Immature natural killer cell (primary cell): ENCODE measurements around the gene ATP8B4. TPM values are rescaled to one million over a fixed set of nuclear protein-coding genes. Genes with fewer than 3 reads are reported as not detected.
A peak's percentile ranks its signal among the peaks of the same experiment; 100 is the strongest.

Source experiments
- DNase-seq, 3 donors: peaks; one replicate each; pipeline ENCODE4 v3.0.0; 2022; ENCODE audit warnings: mixed read lengths in 1 of 3
- H3K27ac Mint-ChIP-seq, 6 donors: one replicate each; pipeline ENCODE4 v1.8.0; 2020; ENCODE audit warnings: mixed read lengths in 6 of 6, mild to moderate bottlenecking in 5 of 6, inconsistent platforms in 4 of 6, moderate library complexity in 3 of 6
- H3K27me3 Mint-ChIP-seq, 3 donors: one replicate each; pipeline ENCODE4 v1.8.0; 2020 to 2021; ENCODE audit warnings: low read depth in 3 of 3, mild to moderate bottlenecking in 3 of 3, mixed read lengths in 3 of 3, moderate library complexity in 3 of 3, inconsistent platforms in 1 of 3
- H3K36me3 Mint-ChIP-seq, 3 donors: one replicate each; pipeline ENCODE4 v1.8.0; 2020; ENCODE audit warnings: mixed read lengths in 3 of 3, inconsistent platforms in 2 of 3, mild to moderate bottlenecking in 2 of 3
- H3K4me1 Mint-ChIP-seq, 2 donors: one replicate each; pipeline ENCODE4 v1.8.0; 2020; ENCODE audit warnings: inconsistent platforms in 2 of 2, mild to moderate bottlenecking in 2 of 2, mixed read lengths in 2 of 2, moderate library complexity in 1 of 2
- H3K4me3 Mint-ChIP-seq, 5 donors: one replicate each; pipeline ENCODE4 v1.8.0; 2020; ENCODE audit warnings: mild to moderate bottlenecking in 5 of 5, mixed read lengths in 5 of 5, inconsistent platforms in 3 of 5, moderate library complexity in 3 of 5
- H3K9me3 Mint-ChIP-seq, 6 donors: one replicate each; pipeline ENCODE4 v1.8.0; 2020; ENCODE audit warnings: mild to moderate bottlenecking in 6 of 6, mixed read lengths in 6 of 6, inconsistent platforms in 4 of 6, moderate library complexity in 3 of 6
- polyA plus RNA-seq, 3 donors: library from polyadenylated mRNA; unstranded; fragments of 300-500 nt; fragmentation: Illumina TruSeq; gene quantifications; one replicate each; pipeline ENCODE4 v1.2.3, GENCODE V29; 2021

ATP8B4 gene
- polyA plus RNA-seq, 3 donors from 2014 or later = 10.8 to 22.7 (median 18.5) TPM

DNA sequence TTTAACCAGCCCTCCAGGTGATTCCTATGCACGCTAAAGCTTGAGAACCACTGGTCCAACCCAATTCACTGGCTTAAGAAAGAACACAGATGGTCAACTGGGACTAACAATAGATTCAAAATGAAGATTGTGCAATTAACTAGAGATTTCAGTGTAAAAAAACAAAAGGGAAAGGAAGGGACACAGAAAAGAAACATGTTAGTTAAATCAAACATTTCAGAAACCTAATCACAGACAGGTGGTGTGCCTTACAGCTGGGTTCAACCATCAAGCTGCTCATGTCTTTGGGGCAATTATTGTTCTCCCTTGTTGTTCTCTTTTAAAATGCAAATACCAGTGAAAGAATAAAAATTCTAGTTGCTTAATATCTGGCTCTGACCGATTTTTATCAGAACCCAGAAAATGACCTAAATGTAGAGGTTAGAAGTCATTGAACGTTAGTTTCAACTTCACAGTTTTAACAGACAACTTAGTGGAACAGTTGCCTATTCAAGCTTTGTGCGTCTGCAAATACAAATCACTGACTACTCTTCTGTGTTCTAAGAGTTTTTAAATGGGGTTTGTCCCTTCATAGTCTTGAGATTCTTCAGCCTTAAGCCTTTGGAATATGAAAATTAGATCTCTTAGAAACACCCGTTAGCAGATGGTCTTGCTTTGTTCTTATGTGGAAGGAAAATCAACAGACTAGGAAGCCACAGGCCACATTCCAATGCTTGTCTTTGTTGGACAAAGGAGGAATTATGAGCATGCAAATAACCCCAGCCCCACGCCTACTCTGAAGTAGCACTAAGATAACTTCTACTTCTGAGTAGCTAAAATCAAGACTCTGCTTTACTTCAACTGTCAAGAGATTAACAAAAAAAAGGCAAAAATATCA, 223.4 kb downstream of the ATP8B4 start:
- no peak for DNase-seq
- Mint-ChIP-seq H3K4me3 (no peak overlapping the region), H3K27ac (no peak overlapping the region), H3K9me3 (no peaks in the 10 kb centered on the region), H3K36me3 (peaks cover 24 to 54% (median 44%) of the 10 kb centered on the region in 3 donors), H3K27me3 (no peaks in the 10 kb centered on the region), H3K4me1 (no peaks in the 10 kb centered on the region)

GRCh38 chr15:49890689-49891088, 228.3 kb downstream of the ATP8B4 start:
- no peaks in the 10 kb centered on the region for H3K27me3 Mint-ChIP-seq
- no peaks in the 10 kb centered on the region for H3K4me1 Mint-ChIP-seq
- no peak overlapping the region for H3K27ac Mint-ChIP-seq
- DNase-seq = no peak
- peaks cover 24 to 70% (median 26%) of the 10 kb centered on the region in 3 donors for H3K36me3 Mint-ChIP-seq
- no peak overlapping the region for H3K4me3 Mint-ChIP-seq
- no peaks in the 10 kb centered on the region for H3K9me3 Mint-ChIP-seq

GRCh38 chr15:49889536-49889935, 229.5 kb downstream of the ATP8B4 start:
- peaks cover 0 to 1% (median 1%) of the 10 kb centered on the region in 3 donors for H3K27me3 Mint-ChIP-seq
- H3K27ac Mint-ChIP-seq = no peak overlapping the region

DNA sequence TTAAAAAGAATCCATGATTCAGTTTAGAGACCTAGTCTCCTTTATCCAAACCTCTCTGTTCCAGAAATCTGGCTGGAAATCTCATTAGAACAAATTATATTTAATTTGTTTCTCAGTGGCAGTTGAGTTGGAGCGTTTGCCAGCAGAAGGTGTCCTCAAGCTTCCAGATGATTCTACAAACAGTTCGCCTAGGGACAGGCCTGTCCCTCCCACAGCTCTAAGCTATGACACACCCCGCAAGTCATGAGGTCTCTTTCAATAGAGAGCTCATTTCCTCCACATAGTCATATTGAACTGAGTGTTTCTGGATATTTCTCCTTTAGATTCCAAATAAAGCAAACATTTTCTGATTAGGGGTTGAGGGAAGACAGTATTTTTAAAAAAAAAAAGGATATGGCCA, 230.3 kb downstream of the ATP8B4 start:
- no peaks in the 10 kb centered on the region for H3K9me3 Mint-ChIP-seq
- no peak for DNase-seq
- no peaks in the 10 kb centered on the region for H3K4me1 Mint-ChIP-seq
- peaks cover 0 to 1% (median 1%) of the 10 kb centered on the region in 3 donors for H3K27me3 Mint-ChIP-seq
- H3K4me3 Mint-ChIP-seq = no peak overlapping the region
- H3K27ac Mint-ChIP-seq = no peak overlapping the region
- peaks cover 15 to 61% (median 26%) of the 10 kb centered on the region in 3 donors for H3K36me3 Mint-ChIP-seq

More at GRCh38 chr15:49889536-49889935, 229.5 kb downstream of the ATP8B4 start:
- Mint-ChIP-seq H3K9me3 (no peaks in the 10 kb centered on the region), H3K36me3 (peaks cover 17 to 68% (median 26%) of the 10 kb centered on the region in 3 donors), H3K4me3 (no peak overlapping the region), H3K4me1 (no peaks in the 10 kb centered on the region)
- DNase-seq = no peak

- Mint-ChIP-seq H3K9me3 (no peaks in the 10 kb centered on the region), H3K27me3 (peaks cover 0 to 1% (median 1%) of the 10 kb centered on the region in 3 donors), H3K27ac (peak overlapping the region in 1 of 6 donors; percentile 22), H3K36me3 (peaks cover 15 to 61% (median 26%) of the 10 kb centered on the region in 3 donors), H3K4me1 (no peaks in the 10 kb centered on the region), H3K4me3 (no peak overlapping the region)
- no peak for DNase-seq
Observed at GRCh38 chr15:49888323-49888693, 230.7 kb downstream of the ATP8B4 start.

- Mint-ChIP-seq H3K36me3 (peaks cover 12 to 62% (median 26%) of the 10 kb centered on the region in 3 donors), H3K27ac (no peak overlapping the region), H3K27me3 (peaks cover 0 to 1% (median 1%) of the 10 kb centered on the region in 3 donors)
Observed at GRCh38 chr15:49887659-49888322, 231.2 kb downstream of the ATP8B4 start.

GRCh38 chr15:49883121-49883520, 235.9 kb downstream of the ATP8B4 start:
- DNase-seq = no peak
- Mint-ChIP-seq H3K4me1 (no peaks in the 10 kb centered on the region), H3K36me3 (peaks cover 6 to 36% (median 12%) of the 10 kb centered on the region in 3 donors), H3K27ac (peak overlapping the region in 1 of 6 donors; percentile 66), H3K27me3 (peaks cover 0 to 1% (median 1%) of the 10 kb centered on the region in 3 donors), H3K9me3 (no peaks in the 10 kb centered on the region), H3K4me3 (no peak overlapping the region)

More at GRCh38 chr15:49887659-49888322, 231.2 kb downstream of the ATP8B4 start:
- Mint-ChIP-seq H3K4me3 (no peak overlapping the region), H3K9me3 (no peaks in the 10 kb centered on the region), H3K4me1 (no peaks in the 10 kb centered on the region)
- no peak for DNase-seq

- no peak overlapping the region for H3K27ac Mint-ChIP-seq
- no peak overlapping the region for H3K4me3 Mint-ChIP-seq
- no peaks in the 10 kb centered on the region for H3K9me3 Mint-ChIP-seq
Observed at GRCh38 chr15:49881866-49882265, 237.2 kb downstream of the ATP8B4 start.

GRCh38 chr15:49881433-49881832, 237.6 kb downstream of the ATP8B4 start:
- peaks cover 0 to 1% (median 1%) of the 10 kb centered on the region in 3 donors for H3K27me3 Mint-ChIP-seq
- no peak for DNase-seq
- no peak overlapping the region for H3K27ac Mint-ChIP-seq
- no peaks in the 10 kb centered on the region for H3K9me3 Mint-ChIP-seq
- H3K4me1 Mint-ChIP-seq = peaks cover 0 to 5% of the 10 kb centered on the region in 2 donors
- peaks cover 6 to 38% (median 12%) of the 10 kb centered on the region in 3 donors for H3K36me3 Mint-ChIP-seq
- no peak overlapping the region for H3K4me3 Mint-ChIP-seq

More at GRCh38 chr15:49881866-49882265, 237.2 kb downstream of the ATP8B4 start:
- peaks cover 6 to 34% (median 12%) of the 10 kb centered on the region in 3 donors for H3K36me3 Mint-ChIP-seq
- DNase-seq = no peak
- peaks cover 0 to 1% of the 10 kb centered on the region in 2 donors for H3K4me1 Mint-ChIP-seq
- H3K27me3 Mint-ChIP-seq = peaks cover 0 to 1% (median 1%) of the 10 kb centered on the region in 3 donors

DNA sequence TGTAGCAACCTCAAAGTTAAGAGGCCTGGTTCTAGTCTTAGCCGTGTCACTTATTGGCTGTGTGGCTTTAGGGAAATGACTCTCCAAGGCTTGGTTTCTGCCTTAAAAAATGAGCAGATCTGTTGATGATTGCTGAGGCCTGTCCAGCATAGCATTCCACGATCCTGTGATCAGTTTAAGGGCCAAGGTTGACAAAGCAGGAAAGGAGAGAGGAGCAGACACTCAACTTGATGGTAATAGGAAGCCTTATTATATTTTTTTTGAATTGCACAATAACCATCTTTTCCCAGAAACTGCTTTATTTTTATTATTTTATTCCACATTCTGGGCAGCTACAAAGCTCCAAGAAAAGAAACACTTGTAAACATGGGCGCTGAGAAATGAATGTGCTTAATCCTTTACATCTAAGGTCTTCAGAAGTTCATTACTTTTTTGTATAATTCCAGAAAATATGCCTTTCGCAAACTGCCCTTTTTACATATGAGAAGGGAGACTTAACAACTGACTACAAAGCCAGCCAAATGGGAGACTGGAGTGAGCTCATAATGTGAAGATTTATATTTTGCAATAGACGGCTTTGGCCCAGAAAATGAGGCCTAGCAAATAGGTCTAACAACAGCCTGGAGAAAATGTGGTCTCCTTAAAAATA, 241.0 kb downstream of the ATP8B4 start:
- no peaks in the 10 kb centered on the region for H3K27me3 Mint-ChIP-seq
- H3K36me3 Mint-ChIP-seq = peaks cover 21 to 46% (median 29%) of the 10 kb centered on the region in 3 donors
- no peak overlapping the region for H3K4me3 Mint-ChIP-seq
- H3K4me1 Mint-ChIP-seq = peaks cover 0 to 11% of the 10 kb centered on the region in 2 donors
- DNase-seq = no peak
- no peaks in the 10 kb centered on the region for H3K9me3 Mint-ChIP-seq
- peak overlapping the region in 1 of 6 donors; percentile 59 for H3K27ac Mint-ChIP-seq

DNA sequence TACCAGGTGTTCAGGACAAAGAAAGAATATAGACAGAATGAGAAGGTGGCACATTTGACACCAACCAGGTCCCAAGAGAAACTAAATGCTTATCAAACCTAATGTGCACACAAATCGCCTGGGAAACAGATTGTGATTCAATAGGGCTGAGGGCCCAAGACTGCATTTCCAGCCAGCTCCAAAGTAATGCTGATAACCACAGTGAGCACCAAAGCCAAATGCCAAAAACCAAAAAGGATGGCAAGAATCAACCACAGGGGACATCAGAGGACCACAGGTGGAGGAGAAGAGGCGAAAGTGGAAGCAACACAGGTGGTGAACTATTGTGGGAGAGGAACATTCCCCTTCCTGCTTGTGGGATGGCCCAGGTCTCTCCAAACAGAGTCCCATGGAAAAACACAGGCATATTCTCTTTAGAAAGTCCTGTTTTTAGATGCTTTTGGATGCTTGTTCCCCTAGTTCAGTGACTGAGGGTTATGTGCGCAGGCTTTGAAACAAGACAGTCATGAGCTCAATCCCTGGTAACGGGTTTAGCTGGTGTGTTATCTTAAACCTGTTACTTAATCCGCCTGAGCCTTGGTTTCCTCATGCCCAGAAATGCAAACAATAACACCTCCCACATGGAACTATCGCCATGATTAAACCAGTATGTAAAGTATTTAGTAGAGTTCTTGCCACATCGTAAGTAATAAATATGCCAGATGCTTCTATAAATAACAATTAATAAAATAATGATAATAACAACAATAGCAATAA, 241.7 kb downstream of the ATP8B4 start:
- Mint-ChIP-seq H3K4me1 (peaks cover 0 to 11% of the 10 kb centered on the region in 2 donors), H3K9me3 (no peaks in the 10 kb centered on the region), H3K27me3 (peaks cover 0 to 3% (median 0%) of the 10 kb centered on the region in 3 donors), H3K4me3 (no peak overlapping the region), H3K27ac (peak overlapping the region in 5 of 6 donors; percentile 13 to 70 (median 24)), H3K36me3 (peaks cover 22 to 46% (median 26%) of the 10 kb centered on the region in 3 donors)
- no peak for DNase-seq

DNA sequence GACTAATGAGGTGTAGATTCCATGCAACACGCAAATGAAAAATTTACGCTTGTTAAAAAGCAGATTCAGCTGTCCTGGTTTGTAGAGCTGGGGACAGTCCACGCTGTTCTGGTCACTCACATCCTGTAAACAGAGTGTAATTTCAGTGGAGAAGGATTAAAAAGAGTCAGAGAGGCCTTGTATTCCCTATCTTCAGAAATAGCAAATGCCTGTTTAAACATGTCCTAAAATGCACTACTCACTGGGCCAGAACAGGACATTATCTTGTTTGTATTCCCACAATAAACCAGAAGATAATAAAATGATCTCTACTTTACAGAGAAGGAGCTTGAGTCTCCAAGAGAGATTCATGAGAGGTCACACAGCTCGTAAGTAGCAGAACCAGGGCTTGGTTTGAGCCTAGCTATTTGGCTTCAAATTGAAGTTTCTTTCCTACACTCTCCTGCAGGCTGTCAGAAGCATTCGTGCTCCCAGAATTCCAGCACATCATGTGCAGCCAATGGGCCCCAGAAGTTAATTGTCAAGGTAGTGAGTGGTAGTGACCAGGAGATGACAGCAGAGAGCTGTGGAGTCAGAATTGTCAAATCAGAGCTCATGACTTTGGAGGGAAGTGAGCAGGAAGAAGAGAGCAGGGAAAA, 242.5 kb downstream of the ATP8B4 start:
- DNase-seq = no peak
- H3K27me3 Mint-ChIP-seq = peaks cover 0 to 3% (median 0%) of the 10 kb centered on the region in 3 donors
- peak overlapping the region in 5 of 6 donors; percentile 13 to 70 (median 24) for H3K27ac Mint-ChIP-seq
- H3K36me3 Mint-ChIP-seq = peaks cover 20 to 52% (median 27%) of the 10 kb centered on the region in 3 donors
- no peaks in the 10 kb centered on the region for H3K9me3 Mint-ChIP-seq
- H3K4me1 Mint-ChIP-seq = peaks cover 0 to 11% of the 10 kb centered on the region in 2 donors
- no peak overlapping the region for H3K4me3 Mint-ChIP-seq
